ENCODE results near the gene INPP4A.

INPP4A gene

DNA sequence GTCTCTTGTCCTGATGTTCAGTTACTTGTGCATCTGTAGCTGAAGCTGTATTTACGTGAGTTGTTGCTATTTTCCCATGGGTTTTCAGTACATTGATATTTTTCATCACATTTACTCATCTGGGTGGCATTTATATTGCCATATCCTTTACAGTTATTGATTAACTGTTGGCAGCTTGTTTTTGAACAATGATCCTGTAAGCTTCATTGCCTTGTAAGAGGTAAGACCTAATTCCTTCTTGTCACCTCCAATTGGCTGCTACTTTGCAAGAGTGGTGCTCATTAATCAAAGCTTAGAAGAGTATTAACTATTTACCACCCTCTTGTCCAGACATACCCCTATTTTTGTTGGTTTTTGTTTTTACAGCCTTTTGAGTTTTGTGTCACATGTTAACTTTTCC, 88.9 kb downstream of the INPP4A start:
- Histone ChIP-seq H3K9me3 (ENCODE audit: insufficient read depth, low read length) (no peaks in the 10 kb centered on the region), H3K27me3 (ENCODE audit: low read depth, low read length) (no peaks in the 10 kb centered on the region), H3K4me1 (ENCODE audit: low read length) (no peaks in the 10 kb centered on the region), H3K4me3 (ENCODE audit: low read length) (no peak overlapping the region), H2AFZ (ENCODE audit: low read depth, low read length) (no peak overlapping the region), H4K20me1 (ENCODE audit: insufficient read depth, low read length) (no peaks in the 10 kb centered on the region), H3K36me3 (replicated peaks; ENCODE audit: low read depth, low read length) (peaks cover 3% of the 10 kb centered on the region), H3K27ac (ENCODE audit: low read length) (no peak overlapping the region), H3K79me2 (ENCODE audit: low read length) (no peaks in the 10 kb centered on the region), H3K4me2 (ENCODE audit: low read length) (no peak overlapping the region), H3K9ac (ENCODE audit: low read length) (no peak overlapping the region)
- TF ChIP-seq, protein P1, sequence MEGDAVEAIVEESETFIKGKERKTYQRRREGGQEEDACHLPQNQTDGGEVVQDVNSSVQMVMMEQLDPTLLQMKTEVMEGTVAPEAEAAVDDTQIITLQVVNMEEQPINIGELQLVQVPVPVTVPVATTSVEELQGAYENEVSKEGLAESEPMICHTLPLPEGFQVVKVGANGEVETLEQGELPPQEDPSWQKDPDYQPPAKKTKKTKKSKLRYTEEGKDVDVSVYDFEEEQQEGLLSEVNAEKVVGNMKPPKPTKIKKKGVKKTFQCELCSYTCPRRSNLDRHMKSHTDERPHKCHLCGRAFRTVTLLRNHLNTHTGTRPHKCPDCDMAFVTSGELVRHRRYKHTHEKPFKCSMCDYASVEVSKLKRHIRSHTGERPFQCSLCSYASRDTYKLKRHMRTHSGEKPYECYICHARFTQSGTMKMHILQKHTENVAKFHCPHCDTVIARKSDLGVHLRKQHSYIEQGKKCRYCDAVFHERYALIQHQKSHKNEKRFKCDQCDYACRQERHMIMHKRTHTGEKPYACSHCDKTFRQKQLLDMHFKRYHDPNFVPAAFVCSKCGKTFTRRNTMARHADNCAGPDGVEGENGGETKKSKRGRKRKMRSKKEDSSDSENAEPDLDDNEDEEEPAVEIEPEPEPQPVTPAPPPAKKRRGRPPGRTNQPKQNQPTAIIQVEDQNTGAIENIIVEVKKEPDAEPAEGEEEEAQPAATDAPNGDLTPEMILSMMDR (IDR thresholded peaks at IDR 0.05; ENCODE audit: low read depth, low read length), result no peak
- TF ChIP-seq EZH2phosphoT487 (IDR thresholded peaks at IDR 0.05; ENCODE audit: low read depth), result no peak

DNA sequence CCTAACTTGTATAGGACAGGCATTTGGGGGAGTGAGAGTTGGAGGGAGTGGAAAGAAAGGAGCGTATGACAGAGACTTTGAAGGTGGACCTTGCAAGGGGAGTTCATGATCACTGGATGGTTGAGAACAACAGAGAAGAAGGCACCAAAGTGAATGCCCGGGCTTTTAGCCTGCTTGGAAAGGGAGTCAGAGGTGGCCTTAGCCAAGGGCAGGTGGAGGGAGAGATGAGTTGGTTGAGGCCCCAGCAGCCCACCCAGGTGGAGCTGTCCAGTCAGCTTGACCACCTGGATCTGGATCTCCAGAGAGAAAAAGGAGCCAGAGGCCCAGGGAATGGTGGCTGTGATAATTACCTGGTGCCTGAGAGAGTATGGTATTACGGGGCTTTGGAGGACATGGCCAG, 90.1 kb downstream of the INPP4A start:
- Histone ChIP-seq H3K4me1 (ENCODE audit: low read length) (no peaks in the 10 kb centered on the region), H3K79me2 (ENCODE audit: low read length) (no peaks in the 10 kb centered on the region), H3K9ac (ENCODE audit: low read length) (no peak overlapping the region), H3K4me2 (ENCODE audit: low read length) (no peak overlapping the region), H3K27ac (ENCODE audit: low read length) (no peak overlapping the region), H3K4me3 (ENCODE audit: low read length) (no peak overlapping the region), H3K27me3 (ENCODE audit: low read depth, low read length) (no peaks in the 10 kb centered on the region), H4K20me1 (ENCODE audit: insufficient read depth, low read length) (no peaks in the 10 kb centered on the region), H3K9me3 (ENCODE audit: insufficient read depth, low read length) (no peaks in the 10 kb centered on the region), H2AFZ (ENCODE audit: low read depth, low read length) (no peak overlapping the region), H3K36me3 (replicated peaks; ENCODE audit: low read depth, low read length) (peaks cover 3% of the 10 kb centered on the region)
- TF ChIP-seq EZH2phosphoT487 (IDR thresholded peaks at IDR 0.05; ENCODE audit: low read depth), result no peak
- TF ChIP-seq, protein P1 (IDR thresholded peaks at IDR 0.05; ENCODE audit: low read depth, low read length), result no peak

DNA sequence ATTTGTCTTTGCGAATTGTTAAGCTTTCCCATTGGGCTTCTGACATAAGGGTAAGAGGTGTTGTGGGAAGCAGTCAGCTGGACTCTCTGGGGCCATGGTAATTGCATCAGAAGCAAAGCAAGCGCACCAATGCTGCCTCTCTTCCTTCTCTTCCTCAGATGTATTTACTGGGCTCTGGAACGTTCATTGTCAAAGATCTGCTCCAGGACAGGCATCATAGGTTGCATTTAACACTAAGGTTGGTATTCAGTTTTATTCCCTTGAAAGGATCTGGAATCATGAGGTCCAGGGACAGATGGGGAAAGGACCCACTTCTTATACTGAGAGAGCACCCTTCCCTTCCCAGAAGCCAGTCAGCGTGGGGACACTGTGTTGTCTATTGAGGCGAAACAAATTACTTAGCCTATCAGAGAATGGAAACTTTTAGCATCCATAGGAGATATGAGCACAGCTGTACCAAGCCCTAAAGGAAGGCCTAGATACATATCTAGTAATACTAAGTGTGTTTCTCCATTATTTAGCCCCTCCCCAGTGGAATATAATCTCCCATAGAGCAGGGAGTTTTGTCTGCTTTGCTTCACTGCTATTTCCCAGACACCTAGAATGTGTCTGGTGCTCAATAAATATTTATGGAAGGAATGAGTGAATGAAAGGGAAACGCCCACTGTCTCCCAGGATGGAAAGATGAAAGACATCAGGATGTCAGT, 91.5 kb downstream of the INPP4A start:
- H3K36me3 ChIP-seq (replicated peaks; ENCODE audit: low read depth, low read length), result peaks cover 3% of the 10 kb centered on the region
- H3K27me3 ChIP-seq (ENCODE audit: low read depth, low read length), result no peaks in the 10 kb centered on the region
- H4K20me1 ChIP-seq (ENCODE audit: insufficient read depth, low read length), result no peaks in the 10 kb centered on the region
- H3K4me3 ChIP-seq (ENCODE audit: low read length), result no peak overlapping the region
- no peak overlapping the region for H3K4me2 ChIP-seq (ENCODE audit: low read length)
- no peak for TF ChIP-seq EZH2phosphoT487 (IDR thresholded peaks at IDR 0.05; ENCODE audit: low read depth)
- TF ChIP-seq, protein P1 (IDR thresholded peaks at IDR 0.05; ENCODE audit: low read depth, low read length), result no peak
- H2AFZ ChIP-seq (ENCODE audit: low read depth, low read length), result no peak overlapping the region
- H3K9ac ChIP-seq (ENCODE audit: low read length), result no peak overlapping the region
- no peaks in the 10 kb centered on the region for H3K9me3 ChIP-seq (ENCODE audit: insufficient read depth, low read length)
- no peaks in the 10 kb centered on the region for H3K79me2 ChIP-seq (ENCODE audit: low read length)
- no peak overlapping the region for H3K27ac ChIP-seq (ENCODE audit: low read length)
- no peaks in the 10 kb centered on the region for H3K4me1 ChIP-seq (ENCODE audit: low read length)

DNA sequence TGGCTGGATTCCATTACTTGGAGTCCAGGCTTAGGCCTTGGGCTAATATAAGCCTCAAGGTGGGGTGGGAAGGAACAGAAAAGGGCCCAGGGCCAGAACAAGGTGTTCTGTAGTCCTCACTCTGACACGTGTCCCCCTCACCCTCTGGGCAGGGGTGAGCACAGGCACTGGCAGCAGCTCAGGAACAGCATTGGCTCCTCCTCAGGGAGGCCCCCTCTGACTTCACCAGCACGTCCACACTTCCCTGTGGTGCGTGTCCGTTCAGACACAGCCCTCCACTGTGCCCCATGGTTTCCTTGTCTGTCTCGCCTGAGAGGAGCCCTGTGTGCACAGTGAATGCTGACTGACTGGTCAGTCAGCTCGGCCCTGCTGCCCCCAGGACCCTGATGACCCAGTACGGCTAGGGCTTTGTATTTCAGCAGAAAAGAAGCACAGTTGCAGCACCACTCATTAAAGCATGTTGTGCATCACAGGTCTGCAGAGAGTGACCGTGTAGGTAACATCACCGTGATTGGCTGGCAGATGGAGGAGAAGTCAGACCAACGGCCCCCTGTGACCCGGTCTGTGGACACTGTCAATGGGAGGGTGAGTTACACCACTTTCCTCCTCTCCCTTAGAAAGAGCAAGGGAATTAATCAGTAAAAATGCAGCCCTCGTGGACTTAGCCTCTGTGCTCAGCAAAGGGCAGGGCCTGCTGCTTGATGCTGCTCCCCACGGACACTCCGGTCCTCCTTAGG, 92.9 kb downstream of the INPP4A start:
- TF ChIP-seq EZH2phosphoT487 (IDR thresholded peaks at IDR 0.05; ENCODE audit: low read depth), result no peak
- TF ChIP-seq, protein P1 (IDR thresholded peaks at IDR 0.05; ENCODE audit: low read depth, low read length), result no peak
- Histone ChIP-seq H3K4me1 (ENCODE audit: low read length) (peaks cover 6% of the 10 kb centered on the region), H3K4me2 (ENCODE audit: low read length) (no peak overlapping the region), H3K36me3 (replicated peaks; ENCODE audit: low read depth, low read length) (peaks cover 7% of the 10 kb centered on the region), H3K27me3 (ENCODE audit: low read depth, low read length) (no peaks in the 10 kb centered on the region), H3K79me2 (ENCODE audit: low read length) (no peaks in the 10 kb centered on the region), H3K9me3 (ENCODE audit: insufficient read depth, low read length) (no peaks in the 10 kb centered on the region), H4K20me1 (ENCODE audit: insufficient read depth, low read length) (no peaks in the 10 kb centered on the region; the same call in 1 of the 2 replicates), H2AFZ (ENCODE audit: low read depth, low read length) (no peak overlapping the region), H3K27ac (ENCODE audit: low read length) (no peak overlapping the region), H3K4me3 (ENCODE audit: low read length) (no peak overlapping the region), H3K9ac (ENCODE audit: low read length) (no peak overlapping the region)

Measured in OCI-LY3 (cell line).